Activated CD4-positive, CD25-positive, alpha-beta regulatory T cell treated with anti-CD3 and anti-CD28 coated beads, Interleukin-2, amount 50 U/mL, for 72 hours (primary cell): Measurements from ENCODE around the gene LILRB1.
"Not testable (repeated sequence)": the region's sequence is repeated elsewhere in the genome, so short reads cannot be mapped to it uniquely, and the experiment has no call there.

ENCODE experiments used
- DNase-seq: peaks from one replicate; pipeline ENCODE4 v3.0.0; 2021

LILRB1 gene

DNA sequence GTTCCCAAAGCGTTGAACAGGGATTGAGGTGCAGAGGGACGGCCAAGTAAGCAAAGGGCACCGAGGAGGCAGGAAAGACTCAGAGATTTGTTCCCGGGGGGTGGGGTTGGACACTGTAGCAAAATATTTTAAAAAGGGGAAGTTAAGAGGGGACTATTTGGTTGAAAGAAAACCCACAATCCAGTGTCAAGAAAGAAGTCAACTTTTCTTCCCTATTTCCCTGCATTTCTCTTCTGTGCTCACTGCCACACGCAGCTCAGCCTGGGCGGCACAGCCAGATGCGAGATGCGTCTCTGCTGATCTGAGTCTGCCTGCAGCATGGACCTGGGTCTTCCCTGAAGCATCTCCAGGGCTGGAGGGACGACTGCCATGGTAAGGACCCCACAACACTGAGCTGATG lies at the start of gene LILRB1:
TSS of gene LILRB1 (plus strand) at position 223 of the 400 bp plus-strand sequence. CDS start 590 bp downstream, outside the sequence.
- not testable (repeated sequence) for DNase-seq

DNA sequence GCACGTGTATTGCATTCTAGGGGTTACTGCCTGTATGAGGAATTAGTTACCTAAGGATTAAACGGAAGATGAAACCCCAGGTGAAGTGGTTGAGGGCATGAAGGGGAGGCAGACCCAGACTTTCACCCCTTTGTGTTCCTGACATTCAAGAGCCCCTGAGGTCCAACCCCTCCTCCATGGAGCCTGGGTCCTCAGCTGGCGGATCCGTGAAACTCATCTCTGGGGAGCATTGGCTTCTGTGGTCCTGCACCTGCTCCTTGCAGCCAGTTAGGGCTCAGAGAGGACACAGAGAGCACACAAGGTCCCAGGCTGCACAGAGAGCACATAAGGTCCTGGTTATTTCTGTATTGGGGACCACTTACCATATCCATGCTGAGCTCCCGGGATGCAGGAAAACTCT lies 43.9 kb upstream of the LILRB1 start:
- no peak for DNase-seq

DNA sequence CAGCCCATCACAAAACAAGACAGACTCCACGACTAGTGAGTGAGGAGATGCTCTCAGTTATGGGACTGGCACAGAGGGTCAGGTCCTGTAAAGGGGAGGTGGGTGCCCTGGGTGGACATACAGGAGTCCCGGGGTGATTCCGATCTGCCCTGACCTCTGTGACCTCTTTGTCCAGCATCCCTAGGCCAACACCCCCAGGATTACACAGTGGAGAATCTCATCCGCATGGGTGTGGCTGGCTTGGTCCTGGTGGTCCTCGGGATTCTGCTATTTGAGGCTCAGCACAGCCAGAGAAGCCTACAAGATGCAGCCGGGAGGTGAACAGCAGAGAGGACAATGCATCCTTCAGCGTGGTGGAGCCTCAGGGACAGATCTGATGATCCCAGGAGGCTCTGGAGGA lies 43.3 kb upstream of the LILRB1 start:
- DNase-seq = no peak

DNA sequence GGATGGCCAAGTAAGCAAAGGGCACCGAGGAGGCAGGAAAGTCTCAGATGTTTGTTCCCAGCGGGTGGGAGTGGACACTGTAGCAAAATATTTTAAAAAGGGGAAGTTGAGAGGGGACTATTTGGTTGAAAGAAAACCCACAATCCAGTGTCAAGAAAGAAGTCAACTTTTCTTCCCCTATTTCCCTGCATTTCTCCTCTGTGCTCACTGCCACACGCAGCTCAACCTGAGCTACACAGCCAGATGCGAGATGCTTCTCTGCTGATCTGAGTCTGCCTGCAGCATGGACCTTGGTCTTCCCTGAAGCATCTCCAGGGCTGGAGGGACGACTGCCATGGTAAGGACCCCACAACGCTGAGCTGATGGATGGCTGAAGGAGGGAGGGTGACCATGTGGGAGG lies 36.8 kb upstream of the LILRB1 start, which contains the start of gene LILRA1:
TSS of gene LILRA1 (plus strand) at position 188 of the 400 bp plus-strand sequence. CDS start 613 bp downstream, outside the sequence.
- not testable (repeated sequence) for DNase-seq

DNA sequence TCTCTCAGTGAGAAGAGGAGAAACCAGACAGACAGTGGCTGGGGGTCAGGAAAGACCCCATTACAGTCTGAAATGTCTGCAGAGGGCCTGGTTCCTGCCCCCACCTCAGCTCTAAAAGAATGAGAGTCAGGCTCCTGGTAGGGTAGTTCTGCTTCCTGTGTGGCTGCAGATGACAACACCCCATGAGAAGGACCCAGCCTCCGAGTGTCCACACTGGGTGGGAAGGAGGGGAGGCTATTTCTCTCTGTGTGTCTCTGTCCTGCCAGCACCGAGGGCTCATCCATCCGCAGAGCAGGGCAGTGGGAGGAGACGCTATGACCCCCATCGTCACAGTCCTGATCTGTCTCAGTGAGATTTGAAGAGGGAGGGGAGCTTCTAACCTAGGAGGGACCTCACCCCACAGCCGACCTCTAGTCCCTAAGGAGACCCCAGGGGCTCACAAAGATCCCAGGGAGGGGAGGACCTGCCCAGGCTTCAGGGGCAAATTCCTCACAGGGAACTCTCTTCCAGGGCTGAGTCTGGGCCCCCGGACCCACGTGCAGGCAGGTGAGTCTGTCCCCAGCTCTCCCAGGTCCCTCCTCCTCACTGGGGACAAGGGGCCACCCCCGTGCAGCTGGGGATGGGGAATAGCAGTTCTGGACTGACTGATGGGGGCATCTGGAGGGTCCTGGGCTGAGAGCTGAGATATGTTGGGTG lies 36.2 kb upstream of the LILRB1 start:
- DNase-seq = not testable (repeated sequence)

DNA sequence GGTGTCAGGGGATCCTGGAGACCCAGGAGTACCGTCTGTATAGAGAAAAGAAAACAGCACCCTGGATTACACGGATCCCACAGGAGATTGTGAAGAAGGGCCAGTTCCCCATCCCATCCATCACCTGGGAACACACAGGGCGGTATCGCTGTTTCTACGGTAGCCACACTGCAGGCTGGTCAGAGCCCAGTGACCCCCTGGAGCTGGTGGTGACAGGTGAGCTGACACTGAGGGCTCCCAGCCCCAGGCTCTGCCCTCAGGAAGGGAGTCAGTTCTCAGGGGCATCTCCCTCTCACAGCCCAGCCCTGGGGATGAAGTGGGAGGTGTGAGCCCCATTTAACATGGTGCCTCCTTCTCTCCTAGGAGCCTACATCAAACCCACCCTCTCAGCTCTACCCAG lies 35.5 kb upstream of the LILRB1 start:
- no peak for DNase-seq

DNA sequence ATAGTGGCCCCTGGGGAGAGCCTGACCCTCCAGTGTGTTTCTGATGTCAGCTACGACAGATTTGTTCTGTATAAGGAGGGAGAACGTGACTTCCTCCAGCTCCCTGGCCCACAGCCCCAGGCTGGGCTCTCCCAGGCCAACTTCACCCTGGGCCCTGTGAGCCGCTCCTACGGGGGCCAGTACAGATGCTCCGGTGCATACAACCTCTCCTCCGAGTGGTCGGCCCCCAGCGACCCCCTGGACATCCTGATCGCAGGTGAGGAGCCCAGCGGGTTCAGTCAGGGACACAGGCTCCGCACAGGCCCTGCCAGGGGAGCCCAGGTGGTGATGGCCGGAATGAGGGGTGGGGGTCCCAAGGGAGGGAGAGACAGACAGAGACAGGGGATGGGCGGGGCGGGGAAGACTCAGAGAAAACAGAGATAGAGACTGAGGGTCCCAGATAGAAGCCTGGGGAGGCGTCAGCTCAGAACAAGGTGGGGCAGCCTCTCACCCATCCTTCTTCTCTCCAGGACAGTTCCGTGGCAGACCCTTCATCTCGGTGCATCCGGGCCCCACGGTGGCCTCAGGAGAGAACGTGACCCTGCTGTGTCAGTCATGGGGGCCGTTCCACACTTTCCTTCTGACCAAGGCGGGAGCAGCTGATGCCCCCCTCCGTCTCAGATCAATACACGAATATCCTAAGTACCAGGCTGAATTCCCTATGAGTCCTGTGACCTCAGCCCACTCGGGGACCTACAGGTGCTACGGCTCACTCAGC lies 34.4 kb upstream of the LILRB1 start:
- not testable (repeated sequence) for DNase-seq

DNA sequence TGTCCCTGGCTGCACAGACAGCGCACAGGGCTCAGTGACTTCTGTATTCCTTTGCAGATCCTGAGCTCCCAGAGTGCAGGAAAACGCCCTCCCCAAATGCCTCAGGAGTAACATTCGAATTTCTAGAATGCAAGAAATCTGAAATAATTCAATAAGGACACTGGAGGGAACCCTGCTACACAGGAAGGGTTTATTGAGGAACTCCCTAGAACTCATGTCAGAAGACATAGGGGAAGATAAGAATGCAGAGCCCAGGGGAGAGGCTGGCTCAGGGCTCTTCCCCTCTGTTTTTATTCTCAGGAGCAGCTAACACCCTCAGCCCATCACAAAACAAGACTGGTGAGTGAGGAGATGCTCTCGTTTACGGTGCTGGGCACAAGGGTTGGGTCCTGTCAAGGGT lies 30.1 kb upstream of the LILRB1 start:
- no peak for DNase-seq

DNA sequence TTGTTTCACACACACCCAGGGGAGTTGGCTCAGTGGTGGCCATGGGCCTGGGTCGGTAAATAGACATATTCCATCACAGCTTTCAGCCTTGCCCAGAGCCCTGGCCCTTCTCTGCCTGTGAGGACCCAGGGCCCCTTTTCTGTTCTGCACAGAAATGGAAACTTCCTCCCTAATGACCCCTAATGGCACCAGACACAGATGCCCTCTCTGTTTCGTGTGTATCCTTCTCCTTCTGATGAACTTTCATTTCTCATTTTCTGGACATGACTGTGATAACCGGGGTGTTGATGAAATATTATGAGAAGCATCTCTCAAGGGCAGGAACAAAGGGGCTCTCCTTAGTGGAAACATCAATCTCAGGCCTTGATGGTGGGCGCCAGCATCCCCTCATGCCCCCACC lies 24.1 kb upstream of the LILRB1 start:
- DNase-seq = no peak

DNA sequence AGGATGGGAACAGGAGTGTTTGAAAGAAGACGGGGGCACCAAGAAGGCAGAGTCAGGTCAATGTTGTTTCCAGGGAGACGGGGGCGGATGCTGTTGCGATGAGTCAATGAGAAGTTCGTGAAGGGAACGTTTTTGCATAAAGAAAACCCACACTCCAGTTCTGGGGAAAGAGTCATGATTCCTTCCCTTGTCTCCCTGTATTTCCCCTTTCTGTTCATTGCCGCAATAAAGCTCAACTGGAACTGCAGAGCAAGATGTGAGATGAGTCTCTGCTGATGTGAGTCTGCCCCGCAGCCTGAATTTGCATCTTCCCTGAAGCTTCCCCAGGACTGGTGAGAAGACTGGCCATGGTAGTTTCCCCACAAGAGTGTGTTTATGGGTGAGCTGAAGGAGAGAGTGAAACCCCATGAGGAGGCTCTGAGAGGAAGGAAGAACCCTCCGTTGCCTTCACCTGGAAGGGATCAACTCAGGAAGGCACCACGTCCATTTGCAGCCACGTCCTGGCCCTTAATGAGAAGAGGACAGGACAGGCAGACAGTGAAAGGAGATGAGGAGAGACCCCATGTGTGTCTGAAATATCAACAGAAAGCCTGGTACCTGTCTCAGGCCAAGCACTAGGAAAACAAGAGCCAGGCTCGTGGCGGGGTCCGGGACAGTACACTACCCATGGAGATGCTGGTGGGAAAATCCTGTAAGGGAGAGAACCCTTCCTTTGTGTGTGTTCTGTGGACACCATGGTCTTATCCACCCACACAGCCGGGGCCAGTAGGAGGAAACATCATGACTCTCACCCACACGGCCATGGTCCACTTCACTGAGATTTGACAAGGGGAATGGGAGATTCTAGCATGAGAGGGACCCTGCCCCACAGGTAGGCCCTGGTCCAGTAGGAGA lies 23.1 kb upstream of the LILRB1 start:
- no peak for DNase-seq

DNA sequence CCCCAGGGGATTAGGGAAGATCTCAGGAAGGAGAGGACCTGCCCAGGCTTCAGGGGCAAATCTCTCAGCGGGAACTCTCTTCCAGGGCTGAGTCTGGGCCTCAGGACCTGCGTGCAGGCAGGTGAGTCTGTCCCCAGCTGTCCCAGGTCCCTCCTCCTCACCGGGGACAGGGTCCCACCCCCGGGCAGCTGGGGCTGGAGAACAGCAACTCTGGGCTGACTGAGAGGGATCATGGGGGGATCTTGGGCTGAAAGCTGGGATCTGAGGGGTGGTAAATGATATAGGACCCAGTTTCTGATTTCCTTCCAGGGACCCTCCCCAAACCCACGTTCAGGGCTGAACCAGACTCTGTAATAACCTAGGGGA lies 22.5 kb upstream of the LILRB1 start:
- no peak for DNase-seq

DNA sequence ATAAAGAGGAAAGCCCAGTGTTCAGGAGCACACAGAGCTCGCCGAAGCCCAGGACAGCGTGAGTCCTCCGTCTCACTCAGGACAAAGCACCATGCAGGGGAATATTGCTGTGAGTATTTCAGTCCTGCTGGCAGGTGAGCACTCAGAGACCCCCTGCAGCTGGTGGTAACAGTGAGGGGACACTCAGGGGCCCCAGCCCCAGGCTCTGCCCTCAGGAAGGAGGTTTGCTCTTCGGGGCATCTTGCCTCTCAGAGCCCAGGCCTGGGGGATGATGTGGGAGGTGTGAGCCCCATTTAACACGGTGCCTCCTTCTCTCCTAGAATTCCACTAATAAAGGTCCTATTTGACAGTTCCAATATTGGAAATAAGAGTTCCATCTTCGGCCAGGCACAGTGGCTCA lies 22.1 kb upstream of the LILRB1 start:
- DNase-seq = no peak

DNA sequence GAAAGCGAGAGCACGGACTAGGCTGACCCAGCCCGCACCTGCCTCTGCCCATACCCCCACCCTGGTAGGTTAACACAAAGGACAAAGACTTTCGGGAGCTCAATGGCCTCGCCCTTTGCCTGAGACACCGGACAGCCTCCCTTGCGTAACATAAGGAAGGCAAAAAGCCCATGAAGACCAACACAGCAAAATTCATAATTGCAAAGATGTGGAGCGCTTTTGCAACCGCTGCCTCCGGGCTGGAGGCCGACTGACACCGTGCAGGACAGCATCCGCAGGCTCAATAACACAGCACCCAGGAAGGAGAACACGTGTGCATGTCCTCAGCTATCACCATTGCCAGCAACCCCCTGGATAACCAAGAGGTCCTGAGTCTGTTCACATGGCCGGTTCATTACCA lies 21.5 kb upstream of the LILRB1 start:
- no peak for DNase-seq

DNA sequence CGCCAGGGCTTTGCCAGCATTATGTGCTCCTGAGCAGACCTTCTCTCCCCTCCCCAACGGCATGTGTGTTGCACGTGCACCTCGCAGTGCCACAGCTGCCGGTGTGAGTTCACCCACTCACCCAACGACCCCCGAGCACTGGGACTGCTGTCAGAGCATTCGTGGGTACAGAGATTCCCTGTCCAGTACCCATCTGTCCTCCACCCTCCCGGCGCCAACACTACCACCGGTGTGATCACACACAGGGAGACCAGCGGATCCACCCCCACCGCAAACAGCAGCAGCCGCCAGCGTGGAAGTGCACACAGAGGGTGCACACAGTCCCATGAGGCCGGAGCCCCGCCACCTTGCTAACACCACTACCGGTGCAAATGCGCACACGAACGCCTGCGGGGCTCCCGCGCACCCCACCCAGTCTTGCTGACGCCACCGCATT lies 20.9 kb upstream of the LILRB1 start:
- DNase-seq = no peak

DNA sequence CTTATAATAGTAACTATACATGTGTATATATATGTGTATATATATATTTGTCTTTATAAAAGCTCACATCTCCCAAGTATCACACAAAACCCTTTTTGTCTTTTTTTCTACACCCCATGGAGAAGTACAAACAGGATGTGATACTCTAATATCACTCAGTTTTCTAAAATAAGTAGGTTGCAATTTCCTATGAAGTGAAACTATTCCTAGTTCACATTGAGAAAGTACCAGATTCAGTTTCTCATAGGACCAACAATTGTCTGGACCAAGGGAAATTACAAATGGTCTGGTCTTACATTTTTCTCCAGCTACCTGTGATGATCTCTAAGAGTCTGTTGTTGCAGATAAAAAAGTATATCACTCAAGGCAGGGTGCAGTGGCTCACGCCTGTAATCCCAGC lies 17.9 kb upstream of the LILRB1 start:
- no peak for DNase-seq

DNA sequence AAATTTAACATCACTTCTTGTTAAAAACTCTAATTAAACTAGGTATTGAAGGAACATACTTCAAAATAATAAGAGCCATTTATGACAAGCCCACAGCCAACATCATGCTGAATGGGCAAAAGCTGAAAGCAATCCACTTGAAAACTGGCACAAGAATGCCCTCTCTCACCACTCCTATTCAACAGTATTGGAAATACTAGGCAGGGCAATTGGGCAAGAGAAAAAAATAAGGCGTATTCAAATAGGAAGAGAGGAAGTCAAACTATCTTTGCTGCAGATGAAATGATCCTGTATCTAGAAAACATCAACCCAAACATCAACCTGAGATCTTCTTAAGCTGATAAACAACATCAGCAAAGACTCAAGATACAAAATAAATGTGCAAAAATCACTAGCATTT lies 15.6 kb upstream of the LILRB1 start:
- DNase-seq = no peak

DNA sequence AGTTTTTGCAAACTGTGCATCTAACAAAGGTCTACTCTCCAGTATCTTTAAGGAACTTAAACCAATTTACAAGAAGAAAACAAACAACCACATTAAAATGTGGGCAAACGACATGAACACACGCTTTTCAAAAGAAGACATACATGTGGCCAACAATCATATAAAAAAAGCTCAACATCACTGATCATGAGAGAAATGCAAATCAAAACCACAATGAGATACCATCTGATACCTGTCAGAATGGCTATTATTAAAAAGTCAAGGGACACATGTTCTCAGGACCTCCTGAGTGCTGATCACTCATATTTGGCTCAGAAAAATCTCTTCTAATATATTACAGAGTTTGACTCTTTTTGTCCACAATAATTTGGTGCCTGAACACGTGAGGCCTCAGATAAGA lies 14.2 kb upstream of the LILRB1 start:
- no peak for DNase-seq

DNA sequence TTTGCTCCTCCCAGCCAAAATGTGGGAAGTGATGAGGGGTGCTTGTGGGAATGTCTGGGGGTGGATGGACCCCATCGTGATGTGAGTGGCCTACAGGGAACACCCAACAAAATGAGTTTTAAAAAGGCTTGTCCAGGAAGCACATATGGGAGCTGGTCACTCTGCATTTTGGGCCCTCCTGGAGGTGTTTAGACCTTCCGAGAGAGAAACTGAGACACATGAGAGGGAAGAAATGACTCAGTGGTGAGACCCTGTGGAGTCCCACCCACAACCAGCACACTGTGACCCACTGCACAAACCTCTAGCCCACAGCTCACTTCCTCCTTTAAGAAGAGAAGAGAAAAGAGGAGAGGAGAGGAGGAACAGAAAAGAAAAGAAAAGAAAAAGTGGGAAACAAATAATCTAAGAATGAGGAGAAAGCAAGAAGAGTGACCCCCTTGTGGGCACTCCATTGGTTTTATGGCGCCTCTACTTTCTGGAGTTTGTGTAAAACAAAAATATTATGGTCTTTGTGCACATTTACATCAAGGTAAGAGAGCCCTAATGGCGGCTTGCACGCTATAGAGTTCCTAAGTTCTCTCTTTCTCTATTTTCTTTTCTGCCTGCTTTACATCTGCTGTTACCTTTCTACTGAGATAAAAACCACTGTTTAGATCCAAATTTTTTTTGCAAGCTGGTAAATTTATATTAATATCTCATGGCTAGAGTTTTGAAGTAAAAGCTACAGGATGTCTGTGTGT lies 13.3 kb upstream of the LILRB1 start:
- no peak for DNase-seq

DNA sequence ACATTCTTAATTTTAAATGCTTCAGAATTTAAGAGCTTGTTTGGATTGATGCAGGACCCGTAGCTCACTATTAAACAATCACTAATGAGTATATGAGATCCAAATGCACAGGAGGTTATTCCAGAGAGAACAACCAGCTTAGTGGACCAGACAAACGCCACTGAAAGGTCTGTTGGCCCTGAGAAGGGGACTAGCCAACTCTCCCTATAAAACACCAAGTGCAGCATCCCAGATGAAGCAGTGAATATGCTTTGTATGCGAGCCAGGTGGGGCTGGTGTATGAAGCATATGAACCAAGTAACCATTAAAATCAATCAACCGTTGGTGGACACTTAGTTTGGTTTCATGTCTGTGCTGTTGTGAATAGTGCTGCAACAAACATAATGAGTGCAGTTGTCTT lies 9.8 kb upstream of the LILRB1 start:
- DNase-seq = no peak

DNA sequence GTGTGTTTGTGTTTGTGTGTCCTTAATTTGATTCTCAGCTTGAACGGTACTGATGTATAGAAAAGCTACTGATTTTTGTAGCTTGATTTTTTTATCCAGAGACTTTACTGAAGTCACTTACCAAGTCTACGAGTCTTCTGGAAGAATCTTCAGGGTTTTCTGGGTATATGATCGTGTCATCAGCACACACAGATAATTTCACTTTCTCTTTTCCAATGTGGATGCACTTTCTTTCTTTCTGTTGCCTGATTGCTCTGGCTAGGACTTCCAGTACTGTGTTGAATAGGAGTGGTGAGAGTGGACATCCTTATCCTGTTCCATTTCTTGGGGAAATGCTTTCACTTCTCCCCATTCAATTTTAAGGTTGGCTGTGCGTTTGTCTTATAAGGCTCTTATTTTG lies 7.9 kb upstream of the LILRB1 start:
- no peak for DNase-seq

DNA sequence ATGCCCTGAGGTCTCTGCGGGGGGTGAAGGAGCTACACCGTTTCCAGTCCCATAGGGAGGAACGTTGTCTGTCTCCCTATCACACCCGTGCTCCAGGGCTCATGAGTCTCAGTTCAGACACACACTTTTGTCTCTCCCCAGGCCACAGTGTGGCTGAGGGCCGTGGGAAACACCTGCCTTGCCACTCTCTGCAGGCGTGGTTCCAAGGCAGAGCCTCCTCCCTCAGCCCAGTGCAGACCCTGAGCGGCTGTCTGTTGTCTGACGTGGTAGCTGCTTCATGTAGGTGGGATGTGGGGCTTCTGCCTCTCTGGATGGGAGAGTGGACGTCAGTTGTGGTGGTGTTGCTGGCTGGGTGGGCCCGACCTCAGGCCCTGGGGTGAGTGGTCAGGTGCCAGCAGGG lies 6.0 kb upstream of the LILRB1 start:
- not testable (repeated sequence) for DNase-seq

DNA sequence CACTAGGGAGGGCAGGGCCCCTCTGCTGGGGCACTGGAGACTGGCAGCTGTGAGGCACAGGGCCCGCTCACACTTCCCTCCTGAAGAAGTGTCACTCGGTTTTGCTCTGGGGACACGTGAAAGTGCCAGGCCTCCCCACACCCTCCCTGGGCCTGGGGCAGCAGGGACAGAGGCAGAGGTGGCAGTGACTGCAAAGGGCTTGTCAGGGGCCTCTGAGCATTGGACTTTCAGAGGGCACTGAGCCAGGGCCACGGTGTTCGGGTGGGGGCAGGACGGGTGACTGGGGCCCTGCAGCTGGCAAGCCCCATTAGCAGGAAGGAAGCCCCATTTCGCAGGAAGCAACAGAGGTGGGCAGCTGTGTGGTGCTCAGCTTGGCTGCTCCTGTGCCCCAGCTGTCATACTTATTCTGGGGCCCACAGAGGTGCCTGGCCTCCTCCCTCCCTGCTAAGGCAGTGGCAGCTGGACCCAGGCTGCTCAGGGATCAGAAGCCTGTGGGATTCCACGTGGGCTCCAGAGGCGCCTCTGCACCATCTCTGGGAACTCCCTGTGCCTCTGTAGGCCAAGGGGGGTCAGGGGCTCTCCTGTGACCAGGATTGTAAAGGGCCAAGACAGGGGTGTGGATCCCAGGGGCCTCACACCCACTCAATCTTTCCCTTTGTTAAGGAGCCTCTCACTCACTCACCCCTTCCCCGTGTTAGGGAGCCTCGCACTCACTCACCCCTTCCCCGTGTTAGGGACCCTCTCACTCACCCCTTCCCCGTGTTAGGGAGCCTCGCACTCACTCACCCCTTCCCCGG lies 5.2 kb upstream of the LILRB1 start:
- not testable (repeated sequence) for DNase-seq
